SK-N-SH (cell line): Measurements from ENCODE around the gene ADGRG7.

Source experiments
- CTCF ChIP-seq: fragments of 200-600 bp; sonication (generic); IDR thresholded peaks from 2 replicates; pipeline ENCODE4 v1.6.1; 2017; ENCODE audit warnings: antibody characterized with exemption, mild to moderate bottlenecking, moderate library complexity
- EZH2phosphoT487 ChIP-seq: fragments of 200-600 bp; sonication (generic); IDR thresholded peaks from 2 replicates; pipeline ENCODE4 v1.6.1; 2017; ENCODE audit warnings: low read depth, mixed run types, mild to moderate bottlenecking, antibody characterized with exemption, moderate library complexity, borderline replicate concordance
- FOXJ3 ChIP-seq: sonication (generic); formaldehyde crosslinking; IDR thresholded peaks from 2 replicates; pipeline ENCODE4 v1.5.1; 2020; ENCODE audit warnings: mild to moderate bottlenecking, missing genetic modification reagents
- GATA2 ChIP-seq: sonication (generic); formaldehyde crosslinking; IDR thresholded peaks from 2 replicates; pipeline ENCODE4 v1.5.0; 2020; ENCODE audit warnings: mild to moderate bottlenecking, missing genetic modification reagents
- POLR2AphosphoS5 ChIP-seq: IDR thresholded peaks from 2 replicates; pipeline ENCODE4 v1.6.1; 2012; ENCODE audit warnings: low read depth, low read length
- RCOR1 ChIP-seq: fragments of 150-350 bp; IDR thresholded peaks from 2 replicates; pipeline ENCODE4 v1.6.1; 2017; ENCODE audit warnings: antibody characterized with exemption, low read length
- REST ChIP-seq: IDR thresholded peaks from 2 replicates; pipeline ENCODE4 v1.6.1; 2012; ENCODE audit warnings: mild to moderate bottlenecking, low read depth, low read length, moderate library complexity
- RXRA ChIP-seq: IDR thresholded peaks from 2 replicates; pipeline ENCODE4 v1.4.0; 2012; ENCODE audit warnings: low read depth, mild to moderate bottlenecking, borderline replicate concordance
- SMC3 ChIP-seq: IDR thresholded peaks from 2 replicates; pipeline ENCODE4 v1.6.1; 2012; ENCODE audit warnings: low read depth, low read length, improper control_type of control experiment
- TCF12 ChIP-seq: IDR thresholded peaks from 2 replicates; pipeline ENCODE4 v1.4.0; 2012
- USF2 ChIP-seq: fragments of 150-350 bp; IDR thresholded peaks from 2 replicates; pipeline ENCODE4 v1.6.1; 2017; ENCODE audit warnings: antibody characterized with exemption, low read length, low read depth, borderline replicate concordance

GRCh38 chr3:100629421-100630127 lies 20.2 kb downstream of the ADGRG7 start:
- no peak for TF ChIP-seq EZH2phosphoT487
- no peak for TF ChIP-seq RCOR1
- no peak for TF ChIP-seq TCF12
- TF ChIP-seq USF2, result no peak
- TF ChIP-seq GATA2 (CRISPR knock-in tag), result no peak
- TF ChIP-seq CTCF, result no peak
- TF ChIP-seq FOXJ3 (CRISPR knock-in tag), result no peak
- TF ChIP-seq POLR2AphosphoS5, result no peak
- no peak for TF ChIP-seq REST
- no peak for TF ChIP-seq SMC3
- no peak for TF ChIP-seq RXRA
